Stomach (tissue), 9 donors: Measurements from ENCODE around the gene SLC27A3. TPM values are rescaled to one million over a fixed set of nuclear protein-coding genes. Genes with fewer than 3 reads are reported as not detected.

Experiments used
- DNase-seq, 2 donors: peaks; one replicate each; pipeline versions ENCODE4 v3.0.0 to v3.0.0-alpha.2; 2013 to 2019
- H3K27ac ChIP-seq, 5 donors: fragments of 200-600 bp in 4 of 5; sonication (generic) in 4 of 5; one replicate each; pipeline ENCODE4 v1.5.1; 2013 to 2019; ENCODE audit warnings: mild to moderate bottlenecking in 1 of 5, moderate library complexity in 1 of 5
- H3K27me3 ChIP-seq, 3 donors: fragments of 200-600 bp; sonication (generic); one replicate each; pipeline ENCODE4 v1.5.1; 2017 to 2019; ENCODE audit warnings: mixed run types in 1 of 3
- H3K36me3 ChIP-seq, 4 donors: fragments of 200-600 bp; sonication (generic); 1 replicate in 3 of 4; 2 replicates in 1 of 4; pipeline ENCODE4 v1.5.1; 2016 to 2019
- H3K4me1 ChIP-seq, 4 donors: fragments of 200-600 bp; sonication (generic); one replicate each; pipeline ENCODE4 v1.5.1; 2016 to 2019
- H3K4me3 ChIP-seq, 4 donors: fragments of 200-600 bp; sonication (generic) in 3 of 4; one replicate each; pipeline ENCODE4 v1.5.1; 2016 to 2019; ENCODE audit warnings: mild to moderate bottlenecking in 1 of 4
- H3K9me3 ChIP-seq, 4 donors: fragments of 200-600 bp; sonication (generic); one replicate each; pipeline ENCODE4 v1.5.1; 2016 to 2019
- CTCF ChIP-seq, 7 experiments: fragments of 450-650 bp in 4 of 7; fragments of 200-600 bp in 3 of 7; sonication (generic) in 3 of 7; IDR thresholded peaks; one replicate each; pipeline ENCODE4 v1.5.1; 2016 to 2019; ENCODE audit warnings: antibody characterized with exemption in 7 of 7, control low read depth in 2 of 7, mild to moderate bottlenecking in 1 of 7
- EP300 ChIP-seq: sonication (generic); formaldehyde crosslinking; IDR thresholded peaks from one replicate; pipeline ENCODE4 v1.6.1; 2017; ENCODE audit warnings: antibody characterized with exemption
- POLR2A ChIP-seq, 4 donors: fragments of 450-650 bp; IDR thresholded peaks; one replicate each; pipeline ENCODE4 v1.6.1; 2016; ENCODE audit warnings: antibody characterized with exemption in 4 of 4, control low read depth in 2 of 4, mild to moderate bottlenecking in 1 of 4, moderate library complexity in 1 of 4
- POLR2AphosphoS5 ChIP-seq, 3 donors: sonication (generic); formaldehyde crosslinking; IDR thresholded peaks; one replicate each; pipeline ENCODE4 v1.6.1; 2016; ENCODE audit warnings: antibody characterized with exemption in 3 of 3
- WGBS, 5 donors: extraction: QIAGEN DNeasy Blood & Tissue Kit in 3 of 5; methylation state at CpG; one replicate each; pipeline versions ENCODE4 v1.1.5 to v1.1.7; 2013 to 2018; 5-methylcytosine and 5-hydroxymethylcytosine counted together
- intact Hi-C: fragments of 100-400 bp; cut with DNase I; formaldehyde crosslinking; loops from one replicate; pipeline ENCODE4 v1.15.1; 2023; ENCODE audit warnings: low total_unique reads
- polyA plus RNA-seq, 3 donors: library from polyadenylated mRNA; stranded (reverse); fragments of 200-250 nt; gene quantifications; one replicate each; pipeline ENCODE4 v1.2.3, GENCODE V29; 2013
- total RNA-seq, 5 donors: library from RNA; depleted of rRNA; stranded (reverse); fragments of >200 nt; gene quantifications; one replicate each; pipeline versions ENCODE4 v1.1.0 to v1.2.3, GENCODE V29; 2014 to 2016
- donor health status: healthy with polysubstance abuse.
- donor health status: Bipolar disorder and iron deficiency.
- donor health status: healthy.

Gene SLC27A3
- total and polyA plus RNA-seq, 8 donors = 14.9 to 89.9 (median 53.2) TPM

GRCh38 chr1:153795330-153795837 lies 20.2 kb downstream of the SLC27A3 start:
- no peak overlapping the region for H3K4me3 ChIP-seq
- H3K36me3 ChIP-seq = peaks cover 0 to 7% (median 3%) of the 10 kb centered on the region in 4 donors
- intact Hi-C loops = loop anchor here (5.0 to 10.0 kb wide), 2 partner anchors 149 to 192 kb away; partner anchors contain the start of genes DENND4B and RAB13
- H3K9me3 ChIP-seq = no peaks in the 10 kb centered on the region
- 61 to 82% (median 78%) methylated on average over 9 to 18 of the region's 18 CpGs for WGBS, 5 donors
- peaks cover 0 to 24% (median 13%) of the 10 kb centered on the region in 4 donors for H3K4me1 ChIP-seq
- TF ChIP-seq EP300 (no peak), POLR2AphosphoS5 (IDR thresholded peaks at IDR 0.05) (no peak), CTCF (IDR thresholded peaks at IDR 0.05) (no peak)
- peak in 1 of 2 donors; percentile 22 for DNase-seq
- peaks cover 0 to 14% (median 0%) of the 10 kb centered on the region in 3 donors for H3K27me3 ChIP-seq
- no peak overlapping the region for H3K27ac ChIP-seq

- 75 to 93% (median 89%) methylated on average over 5 to 9 of the region's 9 CpGs for WGBS, 5 donors
Observed at GRCh38 chr1:153795934-153796785, 21.0 kb downstream of the SLC27A3 start.

GRCh38 chr1:153796786-153797659 lies 21.8 kb downstream of the SLC27A3 start:
- no peak overlapping the region for H3K4me3 ChIP-seq
- TF ChIP-seq EP300 (no peak), CTCF (IDR thresholded peaks at IDR 0.05) (peak in 5 of 7 experiments; percentile 79 to 94 (median 91)), POLR2AphosphoS5 (IDR thresholded peaks at IDR 0.05) (peak in 1 of 3 donors; percentile 44)
- peaks cover 0 to 14% (median 0%) of the 10 kb centered on the region in 3 donors for H3K27me3 ChIP-seq
- H3K9me3 ChIP-seq = no peaks in the 10 kb centered on the region
- DNase-seq = peak; percentile 90 to 93
- H3K36me3 ChIP-seq = peaks cover 0 to 7% (median 3%) of the 10 kb centered on the region in 4 donors
- no peak overlapping the region for H3K27ac ChIP-seq
- WGBS, 5 donors = 55 to 63% (median 59%) methylated on average over 26 of the region's 26 CpGs
- intact Hi-C loops = loop anchor here (5.0 to 10.0 kb wide), 2 partner anchors 148 to 190 kb away; partner anchors contain the start of genes DENND4B and RAB13
- peaks cover 0 to 8% (median 4%) of the 10 kb centered on the region in 4 donors for H3K4me1 ChIP-seq

More at GRCh38 chr1:153795934-153796785, 21.0 kb downstream of the SLC27A3 start:
- TF ChIP-seq CTCF (IDR thresholded peaks at IDR 0.05) (no peak), POLR2AphosphoS5 (IDR thresholded peaks at IDR 0.05) (no peak), EP300 (no peak), POLR2A (IDR thresholded peaks at IDR 0.05) (no peak)
- peak in 1 of 2 donors; percentile 23 for DNase-seq
- H3K27me3 ChIP-seq = peaks cover 0 to 14% (median 0%) of the 10 kb centered on the region in 3 donors
- H3K36me3 ChIP-seq = peaks cover 0 to 7% (median 3%) of the 10 kb centered on the region in 4 donors
- intact Hi-C loops = loop anchor here (5.0 to 10.0 kb wide), 2 partner anchors 149 to 191 kb away; partner anchors contain the start of genes DENND4B and RAB13
- H3K4me3 ChIP-seq = no peak overlapping the region
- no peak overlapping the region for H3K27ac ChIP-seq
- no peaks in the 10 kb centered on the region for H3K9me3 ChIP-seq
- peaks cover 0 to 16% (median 7%) of the 10 kb centered on the region in 4 donors for H3K4me1 ChIP-seq

- H3K27ac ChIP-seq = no peak overlapping the region
- 65 to 89% (median 73%) methylated on average over 2 to 3 of the region's 3 CpGs for WGBS, 5 donors
- intact Hi-C loops = loop anchor here (5.0 to 10.0 kb wide), 2 partner anchors 146 to 189 kb away; partner anchors contain the start of genes DENND4B and RAB13
- no peak for TF ChIP-seq POLR2A (IDR thresholded peaks at IDR 0.05)
- TF ChIP-seq EP300 = no peak
- TF ChIP-seq CTCF (IDR thresholded peaks at IDR 0.05) = no peak
- no peak for TF ChIP-seq POLR2AphosphoS5 (IDR thresholded peaks at IDR 0.05)
- H3K9me3 ChIP-seq = no peaks in the 10 kb centered on the region
- peaks cover 0 to 7% (median 3%) of the 10 kb centered on the region in 4 donors for H3K36me3 ChIP-seq
- H3K27me3 ChIP-seq = peaks cover 0 to 14% (median 0%) of the 10 kb centered on the region in 3 donors
- no peak overlapping the region for H3K4me3 ChIP-seq
- DNase-seq = peak in 1 of 2 donors; percentile 20
- peaks cover 0 to 8% (median 3%) of the 10 kb centered on the region in 4 donors for H3K4me1 ChIP-seq
Observed at GRCh38 chr1:153798468-153798780, 23.2 kb downstream of the SLC27A3 start.
